Measurements from ENCODE around the gene GLUL.

GRCh38 chr1:182380199-182380598 is 11.4 kb downstream of the GLUL start:
- TF ChIP-seq CTCF (IDR thresholded peaks at IDR 0.05) = no peak
- no peak for TF ChIP-seq POLR2A (IDR thresholded peaks at IDR 0.05)

All from uterus (tissue), 2 donors.